Measurements from ENCODE around the gene MAZ. TPM values are rescaled to one million over a fixed set of nuclear protein-coding genes. Genes with fewer than 3 reads are reported as not detected.
A peak's percentile ranks its signal among the peaks of the same experiment; 100 is the strongest.

Gene MAZ
- total RNA-seq, 2 donors from 2014 or later, result 33.0 to 86.6 TPM

GRCh38 chr16:29811896-29812665, 5.8 kb downstream of the MAZ start, which contains the start of gene PRRT2:
PRRT2 (plus strand) TSS chr16:29812193; CDS start chr16:29813055, 862 bp downstream.
- no peak for DNase-seq (ENCODE audit: low spot score)
- Histone ChIP-seq H3K27me3 (no peaks in the 10 kb centered on the region), H3K4me3 (peak within 1 kb of the TSS; percentile 55 to 64), H3K36me3 (peaks cover 14% of the 10 kb centered on the region), H3K4me1 (peaks cover 0 to 85% of the 10 kb centered on the region in 2 donors), H3K27ac (peak within 1 kb of the TSS; percentile 94 to 96), H3K9me3 (no peaks in the 10 kb centered on the region)
- TF ChIP-seq CTCF (IDR thresholded peaks at IDR 0.05), result no peak

DNA sequence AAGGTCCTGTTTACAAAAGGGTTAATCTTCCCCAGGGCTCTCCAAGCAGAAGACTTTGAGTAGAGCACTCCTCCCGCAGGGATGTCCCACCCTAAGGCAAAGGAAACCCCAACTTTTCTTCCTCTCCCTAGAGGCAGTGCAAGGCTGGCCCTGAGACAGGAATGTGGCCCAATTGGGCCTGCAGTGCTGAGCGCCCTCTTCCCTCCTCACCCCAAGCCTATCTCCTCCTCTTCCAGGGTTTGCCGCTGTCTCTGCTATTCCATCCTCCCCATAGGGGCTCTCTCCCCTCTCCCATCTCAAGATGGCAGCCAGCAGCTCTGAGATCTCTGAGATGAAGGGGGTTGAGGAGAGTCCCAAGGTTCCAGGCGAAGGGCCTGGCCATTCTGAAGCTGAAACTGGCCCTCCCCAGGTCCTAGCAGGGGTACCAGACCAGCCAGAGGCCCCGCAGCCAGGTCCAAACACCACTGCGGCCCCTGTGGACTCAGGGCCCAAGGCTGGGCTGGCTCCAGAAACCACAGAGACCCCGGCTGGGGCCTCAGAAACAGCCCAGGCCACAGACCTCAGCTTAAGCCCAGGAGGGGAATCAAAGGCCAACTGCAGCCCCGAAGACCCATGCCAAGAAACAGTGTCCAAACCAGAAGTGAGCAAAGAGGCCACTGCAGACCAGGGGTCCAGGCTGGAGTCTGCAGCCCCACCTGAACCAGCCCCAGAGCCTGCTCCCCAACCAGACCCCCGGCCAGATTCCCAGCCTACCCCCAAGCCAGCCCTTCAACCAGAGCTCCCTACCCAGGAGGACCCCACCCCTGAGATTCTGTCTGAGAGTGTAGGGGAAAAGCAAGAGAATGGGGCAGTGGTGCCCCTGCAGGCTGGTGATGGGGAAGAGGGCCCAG, 6.7 kb downstream of the MAZ start:
- Histone ChIP-seq H3K4me1 (peaks cover 0 to 83% of the 10 kb centered on the region in 2 donors), H3K27ac (peak overlapping the region; percentile 94 to 96), H3K9me3 (no peaks in the 10 kb centered on the region), H3K27me3 (no peaks in the 10 kb centered on the region), H3K4me3 (peak overlapping the region in 1 of 2 donors; percentile 64), H3K36me3 (peaks cover 16% of the 10 kb centered on the region)
- DNase-seq (ENCODE audit: low spot score), result no peak
- no peak for TF ChIP-seq CTCF (IDR thresholded peaks at IDR 0.05)

- no peak overlapping the region for H3K4me3 ChIP-seq
- no peaks in the 10 kb centered on the region for H3K27me3 ChIP-seq
- H3K36me3 ChIP-seq, result peaks cover 19% of the 10 kb centered on the region
- no peak for TF ChIP-seq CTCF (IDR thresholded peaks at IDR 0.05)
- H3K9me3 ChIP-seq, result no peaks in the 10 kb centered on the region
- peak overlapping the region; percentile 51 to 96 for H3K27ac ChIP-seq
- peaks cover 0 to 74% of the 10 kb centered on the region in 2 donors for H3K4me1 ChIP-seq
- no peak for DNase-seq (ENCODE audit: low spot score)
Observed at GRCh38 chr16:29813644-29814562, 7.6 kb downstream of the MAZ start.

- peak overlapping the region in 1 of 2 donors; percentile 7 for H3K27ac ChIP-seq
- peaks cover 12% of the 10 kb centered on the region for H3K36me3 ChIP-seq
- no peak overlapping the region for H3K4me3 ChIP-seq
- H3K9me3 ChIP-seq, result no peaks in the 10 kb centered on the region
- peaks cover 0 to 74% of the 10 kb centered on the region in 2 donors for H3K4me1 ChIP-seq
- no peak for DNase-seq (ENCODE audit: low spot score)
- H3K27me3 ChIP-seq, result no peaks in the 10 kb centered on the region
- no peak for TF ChIP-seq CTCF (IDR thresholded peaks at IDR 0.05)
Observed at GRCh38 chr16:29814592-29814991, 8.3 kb downstream of the MAZ start.

- Histone ChIP-seq H3K4me3 (peak overlapping the region; percentile 65 to 84), H3K36me3 (peaks cover 10% of the 10 kb centered on the region), H3K4me1 (peaks cover 0 to 74% of the 10 kb centered on the region in 2 donors), H3K27ac (peak overlapping the region; percentile 94), H3K9me3 (no peaks in the 10 kb centered on the region), H3K27me3 (no peaks in the 10 kb centered on the region)
- no peak for DNase-seq (ENCODE audit: low spot score)
- no peak for TF ChIP-seq CTCF (IDR thresholded peaks at IDR 0.05)
Observed at GRCh38 chr16:29815032-29815721, 8.8 kb downstream of the MAZ start.
